HG03066 (cell line): ENCODE data around the gene NPNT.

Source experiments
- ATAC-seq: cut with Tn5 transposase; IDR thresholded peaks from one replicate; pipeline ENCODE4 v1.9.1; 2021; ENCODE audit warnings: low read depth; ENCODE audit not compliant: unreplicated experiment

Gene NPNT

DNA sequence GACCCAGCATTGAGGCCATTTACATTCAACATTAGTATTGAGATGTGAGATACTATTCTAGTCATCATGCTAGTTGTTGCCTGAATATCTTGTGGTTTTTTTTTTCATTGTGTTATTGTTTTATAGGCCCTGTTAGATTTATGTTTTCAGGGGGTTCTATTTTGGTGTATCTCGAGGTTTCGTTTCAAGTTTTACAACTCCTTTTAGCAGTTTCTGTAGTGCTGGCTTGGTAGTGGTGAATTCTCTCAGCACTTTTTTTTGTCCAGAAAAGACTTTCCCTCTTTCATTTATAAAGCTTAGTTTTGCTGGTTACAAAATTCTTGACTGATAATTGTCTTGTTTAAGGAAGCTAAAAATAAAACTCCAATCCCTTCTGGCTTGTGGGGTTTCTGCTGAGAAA, 115.5 kb downstream of the NPNT start:
- no peak for ATAC-seq

DNA sequence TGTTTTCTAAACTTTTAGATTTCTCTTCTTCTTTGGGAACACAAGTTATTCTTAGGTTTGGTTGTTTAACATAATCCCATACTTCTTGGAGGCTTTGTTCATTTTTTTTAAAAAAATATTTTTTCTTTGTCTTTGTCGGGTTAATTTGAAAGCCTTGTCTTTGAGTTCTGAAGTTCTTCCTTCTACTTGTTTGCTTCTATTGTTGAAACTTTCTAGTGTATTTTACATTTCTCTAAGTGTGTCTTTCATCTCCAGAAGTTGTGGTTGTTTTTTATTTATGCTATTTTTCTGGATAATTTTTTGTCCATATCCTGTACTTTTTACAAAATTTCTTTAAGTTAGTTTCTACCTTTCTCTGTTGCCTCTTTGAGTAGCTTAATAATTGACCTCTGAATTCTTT, 116.1 kb downstream of the NPNT start:
- ATAC-seq: no peak

DNA sequence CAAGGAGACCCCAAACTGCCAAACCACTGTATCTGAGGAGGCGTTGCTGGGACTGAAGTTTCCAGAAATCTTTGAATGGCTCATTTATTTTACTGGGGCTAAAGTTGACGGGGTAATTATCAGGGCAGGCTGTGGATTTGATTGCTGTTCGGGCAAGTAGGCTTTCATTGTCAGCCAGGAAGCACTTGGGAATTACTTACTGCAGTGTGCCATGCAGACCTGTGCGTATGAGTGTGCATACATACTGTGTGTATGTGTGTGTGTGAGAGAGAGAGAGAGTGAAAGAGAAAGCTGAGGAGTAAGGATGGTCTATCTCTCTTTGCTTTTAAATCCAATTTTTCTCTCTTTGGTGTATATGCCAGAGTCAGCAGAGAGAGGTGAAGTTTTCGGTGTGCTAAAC, 122.7 kb downstream of the NPNT start:
- no peak for ATAC-seq

DNA sequence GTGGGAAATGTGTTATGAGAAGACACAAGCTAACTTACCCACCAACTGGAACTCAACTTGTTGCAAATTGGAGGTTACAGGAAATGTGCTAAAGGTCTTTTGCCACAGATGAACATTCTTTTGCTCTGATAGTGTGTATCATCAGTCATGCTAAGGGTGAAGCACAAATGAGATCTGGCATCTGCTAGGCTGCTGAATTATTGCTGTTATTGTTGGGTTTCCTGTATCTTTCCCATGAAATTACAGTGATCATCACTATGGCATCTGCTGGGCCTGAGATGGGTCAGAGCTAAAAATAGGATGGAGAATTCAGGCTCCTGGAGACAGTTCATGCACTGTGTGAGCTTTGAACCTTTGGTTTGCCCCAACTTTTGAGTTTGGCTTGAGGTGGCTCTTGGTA, 124.5 kb downstream of the NPNT start:
- no peak for ATAC-seq
